ENCODE data around the gene EPS15.

Gene EPS15

GRCh38 chr1:51515982-51516648 is 3.0 kb downstream of the EPS15 start:
- no peak for ATAC-seq
- TF ChIP-seq CSRNP3 (CRISPR knock-in tag; IDR thresholded peaks at IDR 0.05) (no peak), ARNTL (CRISPR knock-in tag; IDR thresholded peaks at IDR 0.05; ENCODE audit: borderline replicate concordance, low read depth) (no peak), CSDC2 (CRISPR knock-in tag; IDR thresholded peaks at IDR 0.05) (no peak), RARB (CRISPR knock-in tag; IDR thresholded peaks at IDR 0.05) (no peak), PATZ1 (CRISPR knock-in tag; IDR thresholded peaks at IDR 0.05; ENCODE audit: borderline replicate concordance) (no peak), PPARA (CRISPR knock-in tag; IDR thresholded peaks at IDR 0.05; ENCODE audit: borderline replicate concordance) (no peak), SNAI2 (CRISPR knock-in tag; IDR thresholded peaks at IDR 0.05) (no peak), TCF4 (CRISPR knock-in tag; IDR thresholded peaks at IDR 0.05; ENCODE audit: borderline replicate concordance) (no peak), CREB5 (CRISPR knock-in tag; IDR thresholded peaks at IDR 0.05; ENCODE audit: low read depth) (no peak), POU6F1 (CRISPR knock-in tag; IDR thresholded peaks at IDR 0.05; ENCODE audit: borderline replicate concordance, low read depth) (no peak), ZNF8 (CRISPR knock-in tag; IDR thresholded peaks at IDR 0.05) (no peak), ZFP30 (CRISPR knock-in tag; IDR thresholded peaks at IDR 0.05) (no peak), GLIS3 (CRISPR knock-in tag; IDR thresholded peaks at IDR 0.05) (no peak), TOX (CRISPR knock-in tag; IDR thresholded peaks at IDR 0.05; ENCODE audit: borderline replicate concordance) (no peak), ZNF70 (CRISPR knock-in tag; IDR thresholded peaks at IDR 0.05) (no peak), ZNF565 (CRISPR knock-in tag; conservative IDR thresholded peaks at IDR 0.05; ENCODE audit: low read depth) (no peak), BACH2 (CRISPR knock-in tag; IDR thresholded peaks at IDR 0.05; ENCODE audit: borderline replicate concordance) (no peak), ESRRG (CRISPR knock-in tag; IDR thresholded peaks at IDR 0.05) (no peak), TSHZ2 (CRISPR knock-in tag; IDR thresholded peaks at IDR 0.05) (no peak), ZFP3 (CRISPR knock-in tag; IDR thresholded peaks at IDR 0.05) (no peak)

GRCh38 chr1:51515312-51515960 is 3.6 kb downstream of the EPS15 start:
- ATAC-seq = no peak
- no peak for TF ChIP-seq BACH2 (CRISPR knock-in tag; IDR thresholded peaks at IDR 0.05; ENCODE audit: borderline replicate concordance)
- TF ChIP-seq ZFP30 (CRISPR knock-in tag; IDR thresholded peaks at IDR 0.05) = no peak
- no peak for TF ChIP-seq ZC3H10 (CRISPR knock-in tag; IDR thresholded peaks at IDR 0.05)
- no peak for TF ChIP-seq ZNF565 (CRISPR knock-in tag; conservative IDR thresholded peaks at IDR 0.05; ENCODE audit: low read depth)
- no peak for TF ChIP-seq CSDC2 (CRISPR knock-in tag; IDR thresholded peaks at IDR 0.05)
- TF ChIP-seq ESRRG (CRISPR knock-in tag; IDR thresholded peaks at IDR 0.05) = no peak
- no peak for TF ChIP-seq RARB (CRISPR knock-in tag; IDR thresholded peaks at IDR 0.05)
- no peak for TF ChIP-seq ZFP3 (CRISPR knock-in tag; IDR thresholded peaks at IDR 0.05)
- TF ChIP-seq GLIS3 (CRISPR knock-in tag; IDR thresholded peaks at IDR 0.05) = no peak
- no peak for TF ChIP-seq OSR1 (CRISPR knock-in tag; IDR thresholded peaks at IDR 0.05)
- TF ChIP-seq ZNF70 (CRISPR knock-in tag; IDR thresholded peaks at IDR 0.05) = no peak
- TF ChIP-seq ZNF8 (CRISPR knock-in tag; IDR thresholded peaks at IDR 0.05) = no peak
- no peak for TF ChIP-seq ISL1 (CRISPR knock-in tag; IDR thresholded peaks at IDR 0.05)
- no peak for TF ChIP-seq CSRNP3 (CRISPR knock-in tag; IDR thresholded peaks at IDR 0.05)
- no peak for TF ChIP-seq SNAI2 (CRISPR knock-in tag; IDR thresholded peaks at IDR 0.05)
- no peak for TF ChIP-seq POU6F1 (CRISPR knock-in tag; IDR thresholded peaks at IDR 0.05; ENCODE audit: borderline replicate concordance, low read depth)
- TF ChIP-seq TOX (CRISPR knock-in tag; IDR thresholded peaks at IDR 0.05; ENCODE audit: borderline replicate concordance) = no peak
